Right lobe of liver (tissue), 4 donors: ENCODE data around the gene PCDHGA6.

Source experiments
- POLR2A ChIP-seq: fragments of 450-650 bp; IDR thresholded peaks from one replicate; pipeline ENCODE4 v1.6.1; 2017; ENCODE audit warnings: antibody characterized with exemption, mild to moderate bottlenecking
- TF ChIP-seq, protein P1 (sequence below), 4 donors: fragments of 200-600 bp in 3 of 4; fragments of 450-650 bp in 1 of 4; IDR thresholded peaks; one replicate each; pipeline versions ENCODE4 v1.5.1 to v1.8.0; 2016 to 2022; ENCODE audit warnings: antibody characterized with exemption in 4 of 4, mild to moderate bottlenecking in 2 of 4
- donor health status: DM: no; HTN: no; CAD: no.
- donor health status: DM: no; HTN: no; CAD: no.
- donor health status: DM: no; HTN: yes; CAD: no.

DNA sequence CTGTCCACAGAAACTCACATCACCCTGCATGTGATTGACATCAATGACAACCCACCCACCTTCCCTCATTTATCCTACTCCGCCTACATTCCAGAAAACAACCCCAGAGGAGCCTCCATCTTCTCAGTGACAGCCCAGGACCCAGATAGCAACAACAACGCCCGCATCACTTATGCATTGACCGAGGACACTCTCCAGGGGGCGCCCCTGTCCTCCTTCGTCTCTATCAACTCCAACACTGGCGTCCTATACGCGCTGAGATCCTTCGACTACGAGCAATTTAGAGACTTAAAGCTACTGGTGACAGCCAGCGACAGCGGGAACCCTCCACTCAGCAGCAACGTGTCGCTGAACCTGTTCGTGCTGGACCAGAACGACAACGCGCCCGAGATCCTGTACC lies 28.4 kb upstream of the PCDHGA6 start:
- TF ChIP-seq, protein P1, sequence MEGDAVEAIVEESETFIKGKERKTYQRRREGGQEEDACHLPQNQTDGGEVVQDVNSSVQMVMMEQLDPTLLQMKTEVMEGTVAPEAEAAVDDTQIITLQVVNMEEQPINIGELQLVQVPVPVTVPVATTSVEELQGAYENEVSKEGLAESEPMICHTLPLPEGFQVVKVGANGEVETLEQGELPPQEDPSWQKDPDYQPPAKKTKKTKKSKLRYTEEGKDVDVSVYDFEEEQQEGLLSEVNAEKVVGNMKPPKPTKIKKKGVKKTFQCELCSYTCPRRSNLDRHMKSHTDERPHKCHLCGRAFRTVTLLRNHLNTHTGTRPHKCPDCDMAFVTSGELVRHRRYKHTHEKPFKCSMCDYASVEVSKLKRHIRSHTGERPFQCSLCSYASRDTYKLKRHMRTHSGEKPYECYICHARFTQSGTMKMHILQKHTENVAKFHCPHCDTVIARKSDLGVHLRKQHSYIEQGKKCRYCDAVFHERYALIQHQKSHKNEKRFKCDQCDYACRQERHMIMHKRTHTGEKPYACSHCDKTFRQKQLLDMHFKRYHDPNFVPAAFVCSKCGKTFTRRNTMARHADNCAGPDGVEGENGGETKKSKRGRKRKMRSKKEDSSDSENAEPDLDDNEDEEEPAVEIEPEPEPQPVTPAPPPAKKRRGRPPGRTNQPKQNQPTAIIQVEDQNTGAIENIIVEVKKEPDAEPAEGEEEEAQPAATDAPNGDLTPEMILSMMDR (IDR thresholded peaks at IDR 0.05) = no peak
- TF ChIP-seq POLR2A = no peak
